GM19099 (cell line): ENCODE measurements around the gene USP37.

ENCODE experiments used
- POLR2A ChIP-seq: IDR thresholded peaks from 3 replicates; pipeline ENCODE4 v1.6.1; 2011; ENCODE audit warnings: low read depth; ENCODE audit not compliant: insufficient read length; ENCODE audit errors: extremely low read depth

The USP37 gene

DNA sequence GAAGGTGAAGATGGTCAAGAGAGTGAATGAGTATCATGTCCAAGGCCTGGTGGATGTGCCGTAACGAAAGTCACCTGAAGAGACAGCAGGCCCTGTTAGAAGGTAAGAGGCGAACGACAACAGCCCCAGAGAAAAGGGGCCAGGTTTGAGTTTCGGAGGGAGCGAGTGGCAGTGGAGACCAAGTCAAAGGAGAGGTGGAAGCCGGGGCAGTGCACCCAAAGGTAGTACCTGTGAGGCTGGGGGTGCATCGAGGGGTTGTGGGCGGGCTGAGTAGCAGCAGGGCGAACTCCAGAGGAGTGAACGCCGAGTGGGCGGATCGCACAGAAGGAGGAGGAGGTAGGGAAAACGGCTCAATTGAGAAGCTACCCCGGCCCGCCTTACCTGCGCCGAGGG is 358 bp downstream of the USP37 start:
- TF ChIP-seq POLR2A: no peak

DNA sequence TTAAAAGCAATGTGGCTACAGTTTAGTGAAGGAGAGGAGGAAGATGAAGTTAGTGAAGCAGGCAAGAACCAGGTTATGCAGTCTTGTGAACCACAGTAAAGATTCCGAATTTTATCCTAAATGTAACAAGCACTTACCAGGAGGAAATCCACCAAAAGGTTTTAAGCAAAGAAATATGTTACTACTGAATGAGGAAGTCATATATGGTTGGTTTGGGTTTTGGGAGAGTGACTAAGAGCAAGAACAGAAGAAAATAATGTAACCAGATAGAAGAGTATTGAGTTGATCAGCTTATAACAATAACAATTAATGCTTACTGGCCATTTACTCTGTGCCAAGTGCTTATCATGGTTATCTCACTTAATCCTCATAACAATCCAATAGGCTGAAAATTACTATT is 1.9 kb downstream of the USP37 start:
- TF ChIP-seq POLR2A: no peak

GRCh38 chr2:218564056-218564455 is 4.1 kb downstream of the USP37 start:
- no peak for TF ChIP-seq POLR2A

DNA sequence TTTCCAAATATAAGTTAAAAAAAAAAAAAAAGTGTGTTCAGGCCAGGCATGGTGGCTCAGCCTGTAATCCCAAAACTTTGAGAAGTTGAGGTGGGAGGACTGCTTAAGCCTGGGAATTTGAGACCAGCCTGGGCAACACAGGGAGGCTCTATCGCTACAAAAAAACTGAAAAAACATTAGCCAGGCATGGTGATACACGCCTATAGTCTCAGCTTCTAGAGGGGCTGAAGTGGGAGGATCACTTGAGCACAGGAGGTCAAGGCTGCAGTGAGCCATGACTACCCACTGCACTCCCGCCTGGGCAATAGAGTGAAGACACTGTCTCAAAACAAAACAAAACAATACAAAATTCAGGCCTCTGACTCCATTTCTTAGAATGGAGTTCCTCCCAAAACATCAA is 9.2 kb downstream of the USP37 start:
- TF ChIP-seq POLR2A: no peak

DNA sequence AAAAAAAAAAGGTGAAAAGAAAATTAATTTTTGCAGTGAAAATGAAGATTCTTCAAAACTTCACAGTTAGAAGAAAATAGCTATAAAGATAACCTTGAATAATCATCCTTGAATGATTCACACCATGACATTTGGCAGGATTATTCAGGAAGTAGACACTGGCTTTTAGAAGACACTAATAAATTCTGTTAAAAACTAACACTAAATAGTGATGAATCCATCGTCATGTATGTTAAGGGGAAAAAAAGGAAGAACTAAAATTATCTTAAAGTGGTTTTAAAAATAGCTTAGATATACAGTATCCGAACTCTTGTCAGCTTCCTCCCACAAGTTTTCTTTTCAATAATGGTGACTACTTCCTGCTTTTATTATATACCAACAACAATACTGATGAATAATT is 10.2 kb downstream of the USP37 start:
- TF ChIP-seq POLR2A: no peak

- TF ChIP-seq POLR2A: no peak
Measured at GRCh38 chr2:218555527-218555926, 12.6 kb downstream of the USP37 start.

GRCh38 chr2:218547978-218548377 is 20.2 kb downstream of the USP37 start:
- no peak for TF ChIP-seq POLR2A

DNA sequence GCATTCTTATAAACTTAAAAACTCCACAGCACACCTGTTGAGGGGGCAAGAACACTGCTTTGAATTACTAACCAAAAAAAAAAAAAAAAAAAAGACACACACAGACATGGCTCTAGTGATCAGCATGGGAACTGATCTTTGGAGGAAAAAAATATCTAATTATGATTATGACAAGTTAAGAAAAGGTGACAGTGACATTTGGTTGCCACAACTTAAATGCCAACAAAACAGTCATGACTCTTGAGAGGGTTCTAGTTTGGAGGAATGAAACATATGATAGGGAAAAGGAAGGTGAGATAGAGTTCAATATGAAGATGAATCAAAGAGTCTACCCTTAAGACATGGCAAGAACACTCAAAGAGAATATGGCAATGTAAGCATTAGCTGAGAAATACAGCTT is 20.6 kb downstream of the USP37 start:
- TF ChIP-seq POLR2A: no peak

DNA sequence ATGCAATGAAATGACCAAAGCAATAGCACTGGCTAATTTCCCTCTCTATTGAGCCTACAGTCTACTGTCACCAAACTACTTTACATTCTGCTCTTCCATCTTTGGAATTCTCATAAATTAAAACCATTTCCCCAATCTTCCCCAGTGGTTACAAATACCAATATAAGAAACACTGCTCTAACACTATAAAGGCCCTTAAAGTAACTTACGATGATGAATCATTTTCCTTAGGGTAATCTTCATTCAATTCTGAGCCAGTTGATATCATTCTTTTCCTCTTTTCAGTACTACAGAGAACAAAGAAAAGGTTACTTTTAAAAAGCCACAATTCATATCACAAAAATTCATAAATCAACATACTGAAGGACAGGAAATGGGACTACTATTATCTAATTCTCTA is 22.1 kb downstream of the USP37 start:
- no peak for TF ChIP-seq POLR2A

GRCh38 chr2:218540015-218540414 is 28.1 kb downstream of the USP37 start:
- TF ChIP-seq POLR2A: no peak

DNA sequence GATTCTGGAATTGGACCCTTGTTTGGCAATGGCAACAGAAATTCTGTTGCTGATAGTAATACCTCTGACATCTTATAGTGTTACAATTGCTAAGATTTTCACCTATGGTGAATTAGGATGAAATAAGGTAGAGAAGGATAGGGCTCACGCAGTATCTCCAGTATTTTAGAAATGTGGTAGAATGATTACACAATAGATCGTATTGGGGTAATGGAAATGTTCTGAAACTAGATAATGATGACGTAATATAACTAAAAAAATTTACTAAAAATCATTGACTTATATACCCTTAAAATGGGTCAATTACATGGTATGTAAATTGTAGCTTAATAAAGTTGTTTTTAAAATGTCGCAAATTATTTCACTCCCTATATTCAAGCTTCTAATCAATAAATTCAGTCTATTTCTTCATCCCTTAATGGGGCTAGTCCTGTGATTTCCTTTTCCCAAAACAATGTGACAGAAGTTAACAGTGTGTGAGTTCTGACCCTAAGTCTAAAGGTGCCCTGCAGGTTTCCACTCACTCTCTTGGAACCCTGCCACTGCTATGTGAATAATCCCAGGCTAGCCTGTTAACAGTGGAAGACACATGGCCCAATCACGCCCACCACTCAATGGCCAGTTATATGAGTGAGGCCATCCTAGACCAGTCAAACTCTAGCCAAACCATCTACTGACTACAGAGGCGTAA is 31.2 kb downstream of the USP37 start:
- TF ChIP-seq POLR2A: no peak

DNA sequence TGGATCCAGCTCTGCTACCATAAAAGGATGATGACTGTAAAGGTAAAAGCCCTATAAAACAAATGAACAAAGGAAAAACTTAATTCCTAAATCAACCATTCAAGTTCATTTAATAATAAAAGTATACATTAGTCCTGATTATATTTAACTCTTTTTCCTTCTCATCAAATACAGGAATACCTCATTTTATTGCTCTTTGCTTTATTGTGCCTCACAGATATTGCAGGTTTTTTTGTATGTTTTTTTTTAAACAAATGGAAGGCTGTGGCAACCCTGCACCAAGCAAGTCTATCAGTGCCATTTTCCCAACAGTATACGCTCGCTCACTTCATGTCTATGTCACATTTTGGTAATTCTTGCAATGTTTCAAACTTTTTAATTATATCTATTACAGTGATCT is 38.2 kb downstream of the USP37 start:
- no peak for TF ChIP-seq POLR2A

- no peak for TF ChIP-seq POLR2A
Measured at GRCh38 chr2:218523651-218524050, 44.5 kb downstream of the USP37 start.

GRCh38 chr2:218518876-218519275 is 49.3 kb downstream of the USP37 start:
- TF ChIP-seq POLR2A: no peak

DNA sequence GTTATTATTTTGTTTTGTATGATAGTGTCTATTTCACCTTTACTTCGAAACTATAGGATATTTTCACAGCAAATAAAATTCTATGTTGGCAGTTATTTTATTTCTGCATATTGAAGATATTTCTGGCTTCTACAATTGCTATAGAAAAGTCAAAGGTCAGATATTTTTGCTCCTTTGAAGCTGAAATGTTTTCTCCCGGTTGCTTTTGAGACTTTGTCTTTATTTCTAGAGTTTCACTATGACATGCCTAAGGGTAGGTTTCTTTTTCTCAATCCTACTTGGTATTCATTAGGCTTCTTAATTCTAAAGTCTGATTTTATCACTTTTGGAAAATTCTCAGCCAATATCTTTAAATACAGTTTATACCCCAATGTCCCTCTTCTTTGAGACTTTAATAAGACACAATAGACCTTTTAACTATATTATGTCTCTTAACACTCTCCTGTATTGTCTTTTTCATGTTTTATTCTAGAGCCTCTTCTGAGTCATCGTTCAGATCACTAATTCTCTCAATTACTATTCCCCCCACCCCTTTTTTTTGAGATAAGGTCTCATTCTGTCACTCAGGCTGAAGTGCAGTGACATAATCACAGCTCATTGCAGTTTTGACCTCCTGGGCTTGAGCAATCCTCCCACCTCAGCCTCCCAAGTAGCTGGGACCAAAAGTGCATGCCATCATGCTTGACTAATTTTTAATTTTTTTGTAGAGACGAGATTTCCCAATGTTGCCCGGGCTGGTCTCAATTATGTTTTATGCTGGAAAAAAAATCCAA is 50.5 kb downstream of the USP37 start:
- no peak for TF ChIP-seq POLR2A

DNA sequence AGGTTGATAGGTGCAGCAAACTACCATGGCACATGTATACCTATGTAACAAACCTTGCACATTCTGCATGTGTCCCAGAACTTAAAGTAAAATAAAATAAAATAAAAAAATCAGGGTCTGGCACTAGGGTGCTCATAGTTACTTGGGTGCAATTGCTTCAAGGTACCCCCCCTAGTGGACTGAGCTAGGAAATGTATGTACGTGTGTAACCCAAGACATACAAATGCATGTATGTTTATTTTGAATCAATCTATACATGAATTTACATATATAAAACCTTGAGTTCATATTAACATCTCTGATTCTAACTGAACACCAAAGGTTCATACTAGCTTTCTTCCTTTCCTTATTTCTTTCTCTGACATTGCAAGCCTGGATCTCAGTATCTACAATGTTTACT is 51.5 kb downstream of the USP37 start:
- no peak for TF ChIP-seq POLR2A
